ENCODE results near the gene P3H2. TPM values are rescaled to one million over a fixed set of nuclear protein-coding genes. Genes with fewer than 3 reads are reported as not detected.

Gene P3H2
- total RNA-seq, 1 experiment from 2014 or later, result 20.9 TPM

GRCh38 chr3:190130696-190131095 lies 10.0 kb upstream of the P3H2 start:
- H2AFZ ChIP-seq, result no peak overlapping the region
- POLR2A ChIA-PET (ENCODE audit: unreplicated experiment), result no interaction called here
- TF ChIP-seq EZH2 (IDR thresholded peaks at IDR 0.05; ENCODE audit: low read depth), result no peak
- no peak for TF ChIP-seq CTCF (conservative IDR thresholded peaks at IDR 0.05)

DNA sequence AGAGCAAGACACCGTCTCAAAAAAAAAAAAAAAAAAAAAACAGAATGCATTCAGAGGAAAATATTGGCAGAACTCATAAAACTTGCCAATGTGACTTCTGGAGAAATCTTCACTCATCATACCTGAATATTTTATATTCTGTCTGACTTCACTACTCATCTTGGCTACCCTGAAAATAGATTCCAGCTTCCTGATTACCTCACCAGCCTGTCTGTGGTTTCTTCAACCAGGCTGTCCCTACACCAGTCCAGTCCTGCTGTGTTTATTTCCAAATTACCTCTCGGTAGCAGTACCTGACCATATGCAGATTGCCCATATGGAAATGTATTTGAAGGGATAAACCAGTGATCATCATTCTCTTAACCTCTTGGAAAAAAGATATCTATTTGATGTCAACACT lies 9.3 kb upstream of the P3H2 start:
- Histone ChIP-seq H3K4me3 (no peak overlapping the region), H3K9me2 (ENCODE audit: insufficient read depth) (no peaks in the 10 kb centered on the region), H3K36me3 (ENCODE audit: low read depth) (no peaks in the 10 kb centered on the region), H3F3A (ENCODE audit: insufficient read depth, low read depth) (no peaks in the 10 kb centered on the region), H3K4me2 (no peak overlapping the region), H3K9me3 (ENCODE audit: insufficient read depth, low read depth) (no peaks in the 10 kb centered on the region), H3K27me3 (ENCODE audit: insufficient read depth, low read depth) (no peaks in the 10 kb centered on the region), H3K79me2 (ENCODE audit: low read depth) (no peaks in the 10 kb centered on the region), H3K4me1 (replicated peaks; ENCODE audit: insufficient read depth) (no peaks in the 10 kb centered on the region; the same call in 1 of the 2 replicates), H4K20me1 (ENCODE audit: insufficient read depth) (no peaks in the 10 kb centered on the region), H2AFZ (no peak overlapping the region), H3K27ac (no peak overlapping the region)
- no TSS peak for BruUV-seq (replicated peaks)
- intact Hi-C loops (cut with micrococcal nuclease; ENCODE audit: unreplicated experiment), result no loop called here
- TF ChIP-seq CTCF (conservative IDR thresholded peaks at IDR 0.05) (no peak), EZH2 (IDR thresholded peaks at IDR 0.05; ENCODE audit: low read depth) (no peak)
- ChIA-PET CTCF (interaction anchor here (0.6 to 1.1 kb wide), 2 partner anchors 9 to 33 kb away, joined by 3 to 15 read pairs; no protein-coding TSS in a partner anchor), POLR2A (ENCODE audit: unreplicated experiment) (no interaction called here)
- DNase-seq, result no peak

More at GRCh38 chr3:190130696-190131095, 10.0 kb upstream of the P3H2 start:
- Histone ChIP-seq H3K4me2 (no peak overlapping the region), H3F3A (ENCODE audit: insufficient read depth, low read depth) (no peaks in the 10 kb centered on the region), H3K27me3 (ENCODE audit: insufficient read depth, low read depth) (no peaks in the 10 kb centered on the region), H3K36me3 (ENCODE audit: low read depth) (no peaks in the 10 kb centered on the region), H3K79me2 (ENCODE audit: low read depth) (no peaks in the 10 kb centered on the region), H3K27ac (no peak overlapping the region), H4K20me1 (ENCODE audit: insufficient read depth) (no peaks in the 10 kb centered on the region), H3K4me1 (replicated peaks; ENCODE audit: insufficient read depth) (no peaks in the 10 kb centered on the region; the same call in 1 of the 2 replicates), H3K9me2 (ENCODE audit: insufficient read depth) (no peaks in the 10 kb centered on the region), H3K4me3 (no peak overlapping the region), H3K9me3 (ENCODE audit: insufficient read depth, low read depth) (no peaks in the 10 kb centered on the region; the same call in 1 of the 2 replicates)
- intact Hi-C loops (cut with micrococcal nuclease; ENCODE audit: unreplicated experiment), result no loop called here
- no TSS peak for BruUV-seq (replicated peaks)
- CTCF ChIA-PET, result interaction anchor here (1.1 kb wide), 1 partner anchor 9 kb away, joined by 3 read pairs; no protein-coding TSS in a partner anchor
- DNase-seq, result no peak

DNA sequence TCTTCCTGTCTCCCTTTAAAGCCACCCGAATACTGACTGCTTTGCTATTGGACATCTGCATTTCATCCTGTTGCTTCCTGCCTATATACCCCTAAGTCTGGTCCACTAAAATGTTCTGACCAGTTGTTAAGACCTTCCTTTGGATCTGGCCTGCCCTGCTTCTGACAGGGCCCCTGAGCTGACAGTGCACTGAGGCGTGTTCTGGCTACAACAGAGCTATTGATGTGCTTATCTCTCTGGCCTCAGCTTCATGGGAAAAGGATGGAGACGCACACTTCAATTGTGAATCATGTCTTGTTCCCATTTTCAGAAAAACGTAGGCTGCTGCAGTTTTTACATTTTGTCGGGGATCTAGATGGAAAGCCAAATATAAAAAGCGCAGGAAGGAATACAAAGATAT lies 7.1 kb upstream of the P3H2 start:
- H3F3A ChIP-seq (ENCODE audit: insufficient read depth, low read depth), result no peaks in the 10 kb centered on the region
- H2AFZ ChIP-seq, result no peak overlapping the region
- CTCF ChIA-PET, result no interaction called here
- TF ChIP-seq EZH2 (IDR thresholded peaks at IDR 0.05; ENCODE audit: low read depth), result no peak
- TF ChIP-seq CTCF (conservative IDR thresholded peaks at IDR 0.05), result no peak
- no peaks in the 10 kb centered on the region for H3K9me3 ChIP-seq (ENCODE audit: insufficient read depth, low read depth)
- no peaks in the 10 kb centered on the region for H3K9me2 ChIP-seq (ENCODE audit: insufficient read depth)
- H4K20me1 ChIP-seq (ENCODE audit: insufficient read depth), result no peaks in the 10 kb centered on the region
- no TSS peak for BruUV-seq (replicated peaks)
- no peak overlapping the region for H3K4me3 ChIP-seq
- no peaks in the 10 kb centered on the region; the same call in 1 of the 2 replicates for H3K4me1 ChIP-seq (replicated peaks; ENCODE audit: insufficient read depth)
- H3K79me2 ChIP-seq (ENCODE audit: low read depth), result no peaks in the 10 kb centered on the region
- H3K27ac ChIP-seq, result no peak overlapping the region
- intact Hi-C loops (cut with micrococcal nuclease; ENCODE audit: unreplicated experiment), result no loop called here
- H3K36me3 ChIP-seq (ENCODE audit: low read depth), result no peaks in the 10 kb centered on the region
- DNase-seq, result no peak
- H3K4me2 ChIP-seq, result no peak overlapping the region
- POLR2A ChIA-PET (ENCODE audit: unreplicated experiment), result no interaction called here
- H3K27me3 ChIP-seq (ENCODE audit: insufficient read depth, low read depth), result no peaks in the 10 kb centered on the region
